Mesenchymal stem cell (in vitro differentiated cells and primary cell): ENCODE measurements around the gene DBX1.

ENCODE experiments used
- DNase-seq: peaks from one replicate; pipeline ENCODE4 v3.0.0-alpha.2; 2013
- H2AFZ ChIP-seq: one replicate; pipeline ENCODE4 v1.6.1; 2013; ENCODE audit warnings: low read depth, mild to moderate bottlenecking, control low read depth, inconsistent platforms, low read length, moderate library complexity
- H2AK5ac ChIP-seq: 2 replicates; pipeline ENCODE4 v1.6.1; 2013; ENCODE audit warnings: low read length, moderate library complexity, mild to moderate bottlenecking, inconsistent platforms; ENCODE audit not compliant: severe bottlenecking
- H2BK120ac ChIP-seq: one replicate; pipeline ENCODE4 v1.6.1; 2013; ENCODE audit warnings: low read depth, mild to moderate bottlenecking, inconsistent platforms, low read length, moderate library complexity
- H2BK12ac ChIP-seq, 2 experiments: one replicate each; pipeline ENCODE4 v1.6.1; 2013; ENCODE audit warnings: inconsistent platforms in 2 of 2, low read length in 2 of 2, mild to moderate bottlenecking in 2 of 2, moderate library complexity in 2 of 2, control low read depth in 1 of 2
- H2BK15ac ChIP-seq: one replicate; pipeline ENCODE4 v1.6.1; 2013; ENCODE audit warnings: mild to moderate bottlenecking, low read depth, inconsistent platforms; ENCODE audit not compliant: poor library complexity, severe bottlenecking
- H2BK5ac ChIP-seq: 2 replicates; pipeline ENCODE4 v1.6.1; 2013; ENCODE audit warnings: low read depth, mild to moderate bottlenecking, low read length, control low read depth, inconsistent platforms; ENCODE audit not compliant: poor library complexity, severe bottlenecking
- H3K14ac ChIP-seq, 2 experiments: one replicate each; pipeline ENCODE4 v1.6.1; 2013; ENCODE audit warnings: inconsistent platforms in 2 of 2, low read length in 2 of 2, control low read depth in 1 of 2, mild to moderate bottlenecking in 1 of 2, moderate library complexity in 1 of 2
- H3K18ac ChIP-seq, 2 experiments: one replicate each; pipeline ENCODE4 v1.6.1; 2013; ENCODE audit warnings: inconsistent platforms in 2 of 2, low read length in 2 of 2, control low read depth in 1 of 2, low read depth in 1 of 2, mild to moderate bottlenecking in 1 of 2
- H3K23ac ChIP-seq, 2 experiments: one replicate each; pipeline ENCODE4 v1.6.1; 2013; ENCODE audit warnings: inconsistent platforms in 2 of 2, low read length in 2 of 2, mild to moderate bottlenecking in 2 of 2, moderate library complexity in 2 of 2, control low read depth in 1 of 2
- H3K27ac ChIP-seq: 2 replicates; pipeline ENCODE4 v1.5.1; 2013; ENCODE audit warnings: mild to moderate bottlenecking, moderate library complexity, low read length, control low read depth, inconsistent platforms; ENCODE audit not compliant: poor library complexity, severe bottlenecking
- H3K27me3 ChIP-seq, 2 experiments: 2 replicates each; pipeline versions ENCODE4 v1.6.1 to v1.7.0; 2013; ENCODE audit warnings: low read length in 2 of 2, mild to moderate bottlenecking in 2 of 2, moderate library complexity in 2 of 2, control low read depth in 1 of 2, inconsistent platforms in 1 of 2; ENCODE audit not compliant: control insufficient read depth in 1 of 2, insufficient read depth in 1 of 2
- H3K36me3 ChIP-seq, 2 experiments: 2 replicates each; pipeline versions ENCODE4 v1.6.1 to v1.7.0; 2013; ENCODE audit warnings: low read length in 2 of 2, control low read depth in 1 of 2, inconsistent platforms in 1 of 2, low read depth in 1 of 2, mild to moderate bottlenecking in 1 of 2; ENCODE audit not compliant: insufficient read depth in 2 of 2, control insufficient read depth in 1 of 2
- H3K4ac ChIP-seq, 2 experiments: one replicate each; pipeline ENCODE4 v1.6.1; 2013; ENCODE audit warnings: inconsistent platforms in 2 of 2, low read length in 2 of 2, mild to moderate bottlenecking in 2 of 2, moderate library complexity in 2 of 2, control low read depth in 1 of 2, low read depth in 1 of 2
- H3K4me1 ChIP-seq: 2 replicates; pipeline ENCODE4 v1.6.1; 2013; ENCODE audit warnings: low read depth, low read length, control low read depth; ENCODE audit not compliant: control insufficient read depth, insufficient read depth
- H3K4me2 ChIP-seq: 2 replicates; pipeline ENCODE4 v1.6.1; 2013; ENCODE audit warnings: low read length, mild to moderate bottlenecking, inconsistent platforms; ENCODE audit not compliant: poor library complexity, severe bottlenecking
- H3K4me3 ChIP-seq, 2 experiments: 2 replicates each; pipeline versions ENCODE4 v1.5.1 to v1.7.0; 2013; ENCODE audit warnings: low read length in 2 of 2, mild to moderate bottlenecking in 2 of 2, control low read depth in 1 of 2, low read depth in 1 of 2; ENCODE audit not compliant: insufficient read depth in 1 of 2
- H3K79me1 ChIP-seq: replicated peaks from 2 replicates; pipeline ENCODE4 v1.6.1; 2013; ENCODE audit warnings: mild to moderate bottlenecking, control low read depth, low read length, inconsistent platforms; ENCODE audit not compliant: poor library complexity, severe bottlenecking
- H3K9ac ChIP-seq: 2 replicates; pipeline ENCODE4 v1.7.0; 2013; ENCODE audit warnings: mild to moderate bottlenecking, low read length, moderate library complexity
- H3K9me3 ChIP-seq: 2 replicates; pipeline ENCODE4 v1.7.0; 2013; ENCODE audit warnings: mild to moderate bottlenecking, low read length; ENCODE audit not compliant: control insufficient read depth
- H4K8ac ChIP-seq: one replicate; pipeline ENCODE4 v1.6.1; 2013; ENCODE audit warnings: inconsistent platforms, mild to moderate bottlenecking, low read length, moderate library complexity
- H4K91ac ChIP-seq: one replicate; pipeline ENCODE4 v1.6.1; 2013; ENCODE audit warnings: mild to moderate bottlenecking, low read length, inconsistent platforms
- WGBS: methylation state at CpG from one replicate; pipeline ENCODE4 v1.1.7; 2013; ENCODE audit warnings: mixed read lengths; 5-methylcytosine and 5-hydroxymethylcytosine counted together

DBX1 gene

GRCh38 chr11:20192151-20192550 is 31.9 kb upstream of the DBX1 start:
- H2BK12ac ChIP-seq: no peak overlapping the region
- no peak overlapping the region for H3K14ac ChIP-seq
- H3K27ac ChIP-seq: no peak overlapping the region
- H4K91ac ChIP-seq: no peak overlapping the region
- no peaks in the 10 kb centered on the region for H3K36me3 ChIP-seq
- H3K23ac ChIP-seq: no peak overlapping the region
- H2BK120ac ChIP-seq: no peak overlapping the region
- no peak overlapping the region for H3K4me2 ChIP-seq
- no peak for DNase-seq
- no peak overlapping the region for H2AK5ac ChIP-seq
- H3K27me3 ChIP-seq: peaks cover 30 to 43% of the 10 kb centered on the region in 2 experiments
- no peak overlapping the region for H2BK5ac ChIP-seq
- H3K18ac ChIP-seq: no peak overlapping the region
- WGBS: 90% methylated on average over 2 of the region's 2 CpGs
- H3K4me1 ChIP-seq: no peaks in the 10 kb centered on the region
- no peaks in the 10 kb centered on the region for H3K79me1 ChIP-seq
- no peak overlapping the region for H3K4me3 ChIP-seq
- H3K4ac ChIP-seq: no peak overlapping the region
- no peak overlapping the region for H2BK15ac ChIP-seq
- no peaks in the 10 kb centered on the region for H3K9me3 ChIP-seq
- H3K9ac ChIP-seq: no peak overlapping the region
- H2AFZ ChIP-seq: no peak overlapping the region
- H4K8ac ChIP-seq: no peak overlapping the region

- no peak overlapping the region for H3K23ac ChIP-seq
- H2AK5ac ChIP-seq: no peak overlapping the region
- H3K9me3 ChIP-seq: no peaks in the 10 kb centered on the region
- H3K4me2 ChIP-seq: no peak overlapping the region
- H3K36me3 ChIP-seq: no peaks in the 10 kb centered on the region
- H3K27me3 ChIP-seq: peaks cover 43 to 75% of the 10 kb centered on the region in 2 experiments
- no peak overlapping the region for H3K14ac ChIP-seq
- no peak overlapping the region for H2BK120ac ChIP-seq
- no peak overlapping the region for H2BK5ac ChIP-seq
- no peaks in the 10 kb centered on the region for H3K4me1 ChIP-seq
- H3K27ac ChIP-seq: no peak overlapping the region
- H3K4me3 ChIP-seq: no peak overlapping the region
- H2AFZ ChIP-seq: no peak overlapping the region
- H3K79me1 ChIP-seq: no peaks in the 10 kb centered on the region
- H2BK15ac ChIP-seq: no peak overlapping the region
- H4K91ac ChIP-seq: no peak overlapping the region
- no peak overlapping the region for H3K9ac ChIP-seq
- DNase-seq: no peak
- WGBS: 87% methylated on average over 2 of the region's 2 CpGs
- no peak overlapping the region for H4K8ac ChIP-seq
- no peak overlapping the region for H3K18ac ChIP-seq
- H2BK12ac ChIP-seq: no peak overlapping the region
- H3K4ac ChIP-seq: no peak overlapping the region
These were observed 18.7 kb upstream of the DBX1 start for GRCh38 chr11:20178976-20179375.

- 78% methylated on average over 6 of the region's 7 CpGs for WGBS
- no peak overlapping the region for H3K18ac ChIP-seq
These were observed 16.9 kb upstream of the DBX1 start for GRCh38 chr11:20177136-20177535.

GRCh38 chr11:20172721-20173447 is 12.6 kb upstream of the DBX1 start:
- H2BK120ac ChIP-seq: no peak overlapping the region
- H3K4ac ChIP-seq: no peak overlapping the region
- H2BK5ac ChIP-seq: no peak overlapping the region
- no peaks in the 10 kb centered on the region for H3K4me1 ChIP-seq
- H3K27me3 ChIP-seq: peaks cover 55 to 58% of the 10 kb centered on the region in 2 experiments
- H3K27ac ChIP-seq: no peak overlapping the region
- no peak overlapping the region for H3K9ac ChIP-seq
- no peak overlapping the region for H3K4me2 ChIP-seq
- no peak overlapping the region for H3K4me3 ChIP-seq
- 88% methylated on average over 4 of the region's 5 CpGs for WGBS
- H3K36me3 ChIP-seq: no peaks in the 10 kb centered on the region
- no peak overlapping the region for H2AK5ac ChIP-seq
- DNase-seq: no peak
- no peak overlapping the region for H2BK15ac ChIP-seq
- H2BK12ac ChIP-seq: no peak overlapping the region
- no peak overlapping the region for H2AFZ ChIP-seq
- H3K14ac ChIP-seq: no peak overlapping the region
- H3K79me1 ChIP-seq: no peaks in the 10 kb centered on the region
- no peak overlapping the region for H4K8ac ChIP-seq
- H4K91ac ChIP-seq: no peak overlapping the region
- no peak overlapping the region for H3K23ac ChIP-seq
- H3K9me3 ChIP-seq: peaks cover 20% of the 10 kb centered on the region
- no peak overlapping the region for H3K18ac ChIP-seq

More at GRCh38 chr11:20177136-20177535, 16.9 kb upstream of the DBX1 start:
- Histone ChIP-seq H2BK5ac (no peak overlapping the region), H2BK120ac (no peak overlapping the region), H3K4me3 (no peak overlapping the region), H3K9me3 (no peaks in the 10 kb centered on the region), H3K4me1 (no peaks in the 10 kb centered on the region), H3K23ac (no peak overlapping the region), H3K36me3 (no peaks in the 10 kb centered on the region), H2AK5ac (no peak overlapping the region), H3K79me1 (no peaks in the 10 kb centered on the region), H3K27me3 (peaks cover 58 to 83% of the 10 kb centered on the region in 2 experiments), H3K27ac (no peak overlapping the region), H3K4me2 (no peak overlapping the region), H3K14ac (no peak overlapping the region), H2BK12ac (no peak overlapping the region), H4K91ac (no peak overlapping the region), H3K4ac (no peak overlapping the region), H3K9ac (no peak overlapping the region), H2BK15ac (no peak overlapping the region), H2AFZ (no peak overlapping the region), H4K8ac (no peak overlapping the region)
- no peak for DNase-seq
